Forelimb muscle (tissue), 1 donor: ENCODE data around the gene TRIM26. TPM values are rescaled to one million over a fixed set of nuclear protein-coding genes. Genes with fewer than 3 reads are reported as not detected.
"Not testable (repeated sequence)": the region's sequence is repeated elsewhere in the genome, so short reads cannot be mapped to it uniquely, and the experiment has no call there.

Source experiments
- DNase-seq: peaks from one replicate; pipeline ENCODE4 v3.0.0-alpha.2; 2013; ENCODE audit warnings: low read depth
- polyA plus RNA-seq: library from polyadenylated mRNA; unstranded; fragments of 120-200 nt; gene quantifications from one replicate; pipeline ENCODE4 v1.2.1, GENCODE V29; 2013; ENCODE audit not compliant: insufficient read length

Gene TRIM26
- polyA plus RNA-seq, 1 donor, result 16.2 TPM

GRCh38 chr6:30154061-30154460, 59.1 kb downstream of the TRIM26 start:
- DNase-seq, result no peak

- DNase-seq, result no peak
Measured at GRCh38 chr6:30152910-30153610, 60.1 kb downstream of the TRIM26 start.

- no peak for DNase-seq
Measured at GRCh38 chr6:30152016-30152673, 61.1 kb downstream of the TRIM26 start.

GRCh38 chr6:30151580-30151979, 61.6 kb downstream of the TRIM26 start:
- DNase-seq, result no peak

- DNase-seq, result no peak
Measured at GRCh38 chr6:30150671-30151395, 62.4 kb downstream of the TRIM26 start.

DNA sequence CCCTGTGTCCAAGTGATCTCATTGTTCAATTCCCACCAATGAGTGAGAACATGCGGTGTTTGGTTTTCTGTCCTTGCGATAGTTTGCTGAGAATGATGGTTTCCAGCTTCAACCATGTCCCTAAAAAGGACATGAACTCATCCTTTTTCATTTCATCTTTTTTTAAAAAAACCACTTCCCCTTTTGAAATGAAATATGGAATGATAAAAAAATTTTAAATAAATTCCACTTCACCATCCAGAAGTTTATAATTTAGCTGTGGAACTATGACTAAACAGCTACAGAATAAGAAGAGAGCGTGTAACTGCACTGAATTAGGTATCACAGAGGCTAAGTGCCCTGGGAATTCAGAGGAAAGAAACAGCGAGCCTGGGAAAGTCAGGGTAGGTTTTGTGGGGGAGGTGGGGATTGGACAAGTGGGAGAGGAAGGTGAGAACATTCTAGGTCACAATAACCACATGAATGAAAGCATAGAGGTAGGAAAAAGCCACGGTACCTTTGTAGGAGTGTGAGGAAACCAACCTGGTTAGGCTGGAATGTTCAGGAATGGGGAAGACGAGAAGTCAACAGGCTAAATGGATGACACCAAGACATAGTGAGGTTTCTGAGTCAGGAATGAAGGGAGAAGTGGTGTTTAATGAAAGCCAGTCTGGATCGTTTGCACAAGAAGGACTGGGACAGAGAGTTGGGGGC, 63.2 kb downstream of the TRIM26 start:
- DNase-seq, result no peak

- no peak for DNase-seq
Measured at GRCh38 chr6:30149234-30149633, 64.0 kb downstream of the TRIM26 start.

- no peak for DNase-seq
Measured at GRCh38 chr6:30147096-30147495, 66.1 kb downstream of the TRIM26 start.

DNA sequence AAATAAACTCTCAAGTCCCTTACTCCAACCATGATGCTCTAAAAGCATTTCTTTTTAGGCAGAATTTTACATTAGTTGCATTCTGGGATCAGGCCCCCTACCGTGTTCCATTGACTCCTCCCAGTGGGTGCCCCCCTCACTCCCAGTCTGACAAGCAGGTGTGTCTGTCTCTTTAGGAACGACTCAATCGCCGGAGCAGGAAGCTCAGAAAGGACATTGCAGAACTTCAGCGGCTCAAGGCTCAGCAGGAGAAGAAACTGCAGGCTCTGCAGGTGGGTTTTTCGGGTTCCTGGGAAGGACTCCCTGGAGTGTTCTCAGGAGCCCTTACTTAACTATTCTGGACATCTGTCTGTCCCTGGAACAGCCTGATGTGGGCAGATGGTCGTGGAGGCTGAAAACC, 67.4 kb downstream of the TRIM26 start:
- no peak for DNase-seq

GRCh38 chr6:30144811-30145210, 68.4 kb downstream of the TRIM26 start:
- DNase-seq, result no peak

DNA sequence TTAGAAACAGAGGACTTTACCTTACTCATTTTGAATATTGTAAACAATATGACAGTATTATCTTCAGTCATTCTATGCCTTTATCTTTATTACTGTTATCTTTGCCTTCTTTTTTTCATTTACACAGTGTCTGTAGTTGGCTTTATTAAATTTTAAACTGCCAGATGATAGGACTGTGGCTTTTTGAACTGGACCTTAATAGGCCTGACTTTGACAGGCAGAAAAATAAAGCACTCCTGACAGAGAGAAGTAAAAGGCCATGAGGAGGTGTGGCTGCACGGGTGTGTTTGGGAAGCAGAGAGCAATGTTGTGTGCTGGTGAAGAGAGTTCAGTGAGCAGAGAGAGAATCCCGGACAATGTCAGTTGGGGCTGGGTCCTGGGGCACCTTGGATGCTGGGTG, 69.4 kb downstream of the TRIM26 start:
- DNase-seq, result no peak

GRCh38 chr6:30142665-30143064, 70.5 kb downstream of the TRIM26 start:
- no peak for DNase-seq

GRCh38 chr6:30140240-30140639, 73.0 kb downstream of the TRIM26 start:
- DNase-seq, result not testable (repeated sequence)

- no peak for DNase-seq
Measured at GRCh38 chr6:30136570-30137286, 76.5 kb downstream of the TRIM26 start.

- DNase-seq, result no peak
Measured at GRCh38 chr6:30135757-30136156, 77.4 kb downstream of the TRIM26 start, which contains the start of gene TRIM40. TSS of gene TRIM40 (plus strand) at chr6:30136140. CDS start at chr6:30137037, 897 bp downstream.

DNA sequence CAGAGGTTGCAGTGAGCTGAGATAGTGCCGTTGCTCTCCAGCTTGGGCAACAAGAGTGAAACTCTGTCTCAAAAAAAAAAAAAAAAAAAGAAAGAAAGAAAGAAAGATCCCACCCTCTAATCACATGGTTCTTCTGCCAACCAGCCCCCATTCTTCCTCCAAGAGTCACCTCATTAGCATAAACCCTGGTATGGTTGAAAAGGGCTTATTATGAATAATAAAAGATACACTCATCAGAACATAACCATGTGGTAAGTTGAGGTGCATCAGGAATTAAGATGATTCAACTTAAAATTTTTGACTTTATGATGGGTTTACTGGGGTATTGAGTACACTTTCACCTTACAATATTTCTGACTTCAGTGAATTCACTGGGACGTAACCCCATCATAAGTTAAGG, 78.1 kb downstream of the TRIM26 start:
- no peak for DNase-seq

Other genes starting within 250 kb of the TRIM26 start
- gene POLR1H, start 152.1 kb downstream of the TRIM26 start, polyA plus RNA-seq, result 19.9 TPM
- gene PPP1R11, start 146.2 kb downstream of the TRIM26 start, polyA plus RNA-seq, result 28.0 TPM
- 0.75 TPM for gene RNF39, start 137.6 kb downstream of the TRIM26 start, polyA plus RNA-seq
- gene TRIM31, start 100.3 kb downstream of the TRIM26 start, polyA plus RNA-seq, result not detected
- not detected for gene TRIM40, start 77.3 kb downstream of the TRIM26 start, polyA plus RNA-seq
- gene TRIM10, start 52.2 kb downstream of the TRIM26 start, polyA plus RNA-seq, result 0.48 TPM
- gene TRIM15, start 49.9 kb downstream of the TRIM26 start, polyA plus RNA-seq, result not detected
- 7.3 TPM for gene TRIM39, start 113.5 kb upstream of the TRIM26 start, polyA plus RNA-seq
- gene RPP21, start 131.8 kb upstream of the TRIM26 start, polyA plus RNA-seq, result 21.2 TPM